Fibroblast of lung (primary cell): ENCODE measurements around the gene TRAM2. TPM values are rescaled to one million over a fixed set of nuclear protein-coding genes. Genes with fewer than 3 reads are reported as not detected.

Experiments
- DNase-seq, 2 donors: peaks; one replicate each; pipeline versions ENCODE4 v3.0.0 to v3.0.0-alpha.2; 2010; ENCODE audit warnings: low read depth in 2 of 2
- H2AFZ ChIP-seq: 2 replicates; pipeline ENCODE4 v1.5.1; 2012; ENCODE audit warnings: low read length, control low read depth, inconsistent platforms
- H3K27ac ChIP-seq: 2 replicates; pipeline ENCODE4 v1.5.1; 2011; ENCODE audit warnings: low read length, control low read depth; ENCODE audit not compliant: insufficient read depth
- H3K27me3 ChIP-seq: 2 replicates; pipeline ENCODE4 v1.5.1; 2011; ENCODE audit warnings: mild to moderate bottlenecking, low read length; ENCODE audit not compliant: control insufficient read depth, insufficient read depth
- H3K36me3 ChIP-seq: 2 replicates; pipeline ENCODE4 v1.5.1; 2011; ENCODE audit warnings: low read length; ENCODE audit not compliant: control insufficient read depth, insufficient read depth
- H3K4me1 ChIP-seq: 2 replicates; pipeline ENCODE4 v1.5.1; 2011; ENCODE audit warnings: low read length; ENCODE audit not compliant: control insufficient read depth, insufficient read depth; ENCODE audit errors: extremely low read depth
- H3K4me2 ChIP-seq: 2 replicates; pipeline ENCODE4 v1.5.1; 2011; ENCODE audit warnings: low read length, control low read depth; ENCODE audit not compliant: insufficient read depth; ENCODE audit errors: extremely low read depth
- H3K4me3 ChIP-seq, 4 experiments: fragments of 200-600 bp in 1 of 4; sonication (generic) in 1 of 4; replicated peaks in 1 of 4; 2 replicates each; pipeline ENCODE4 v1.5.1; 2011 to 2016; ENCODE audit warnings: low read length in 4 of 4, low read depth in 3 of 4, mild to moderate bottlenecking in 3 of 4, control low read depth in 2 of 4, inconsistent platforms in 1 of 4, mixed read lengths in 1 of 4; ENCODE audit not compliant: insufficient read depth in 1 of 4; ENCODE audit errors: control extremely low read depth in 1 of 4
- H3K79me2 ChIP-seq: 2 replicates; pipeline ENCODE4 v1.5.1; 2012; ENCODE audit warnings: mild to moderate bottlenecking, low read length, inconsistent platforms; ENCODE audit not compliant: control insufficient read depth, insufficient read depth
- H3K9ac ChIP-seq: 2 replicates; pipeline ENCODE4 v1.5.1; 2011; ENCODE audit warnings: mild to moderate bottlenecking, low read length, control low read depth; ENCODE audit not compliant: insufficient read depth
- H3K9me3 ChIP-seq: 2 replicates; pipeline ENCODE4 v1.5.1; 2012; ENCODE audit warnings: low read depth, low read length; ENCODE audit not compliant: control insufficient read depth, insufficient read depth
- H4K20me1 ChIP-seq: 2 replicates; pipeline ENCODE4 v1.5.1; 2011; ENCODE audit warnings: low read length; ENCODE audit not compliant: control insufficient read depth, insufficient read depth; ENCODE audit errors: extremely low read depth
- CTCF ChIP-seq, 2 donors: IDR thresholded peaks in 1 of 2; conservative IDR thresholded peaks in 1 of 2; 1 replicate in 1 of 2; 2 replicates in 1 of 2; pipeline ENCODE4 v1.5.1; 2011 to 2012; ENCODE audit warnings: low read length in 2 of 2, control low read depth in 1 of 2, inconsistent platforms in 1 of 2, low read depth in 1 of 2, mild to moderate bottlenecking in 1 of 2
- EZH2 ChIP-seq: IDR thresholded peaks from 2 replicates; pipeline ENCODE4 v1.5.1; 2012; ENCODE audit warnings: low read length, control low read depth, mild to moderate bottlenecking; ENCODE audit errors: missing control alignments
- polyA plus RNA-seq, 2 donors: library from polyadenylated mRNA; depleted of rRNA in 1 of 2; stranded (reverse) in 1 of 2; unstranded in 1 of 2; fragments of >200 nt; gene quantifications; 2 replicates each; pipeline ENCODE4 v1.2.1, GENCODE V29; 2011 to 2012; ENCODE audit warnings: missing spikeins in 1 of 2
- total RNA-seq: library from RNA; depleted of rRNA; stranded (reverse); fragments of >200 nt; gene quantifications from 2 replicates; pipeline ENCODE4 v1.2.1, GENCODE V29; 2014

Gene TRAM2
- total and polyA plus RNA-seq, 2 donors (not counting 1 experiment from before 2014, with no cell fraction given): 131 to 252 TPM

- no peak overlapping the region for H3K4me3 ChIP-seq
- H3K4me1 ChIP-seq: peaks cover 63% of the 10 kb centered on the region
- H3K9ac ChIP-seq: no peak overlapping the region
- peak overlapping the region; percentile 1 for H3K27ac ChIP-seq
- no peaks in the 10 kb centered on the region for H4K20me1 ChIP-seq
- no peak for TF ChIP-seq CTCF (conservative IDR thresholded peaks at IDR 0.05 in 1 of 2, IDR thresholded peaks at IDR 0.05 in 1 of 2; ENCODE audit: low read depth in 1 of 2, low read length in 2 of 2)
- TF ChIP-seq EZH2: no peak
- no peak overlapping the region for H3K4me2 ChIP-seq
- H3K9me3 ChIP-seq: no peaks in the 10 kb centered on the region
- no peaks in the 10 kb centered on the region for H3K27me3 ChIP-seq
- peaks cover 98% of the 10 kb centered on the region for H3K79me2 ChIP-seq
- H2AFZ ChIP-seq: no peak overlapping the region
- H3K36me3 ChIP-seq: no peaks in the 10 kb centered on the region
- no peak for DNase-seq
Measured at GRCh38 chr6:52553719-52554118, 23.1 kb downstream of the TRAM2 start.

GRCh38 chr6:52553158-52553557 lies 23.7 kb downstream of the TRAM2 start:
- no peaks in the 10 kb centered on the region for H4K20me1 ChIP-seq
- H3K27ac ChIP-seq: peak overlapping the region; percentile 85
- H2AFZ ChIP-seq: no peak overlapping the region
- no peaks in the 10 kb centered on the region for H3K36me3 ChIP-seq
- H3K4me2 ChIP-seq: peak overlapping the region; percentile 59
- no peak overlapping the region for H3K4me3 ChIP-seq
- peaks cover 62% of the 10 kb centered on the region for H3K4me1 ChIP-seq
- TF ChIP-seq EZH2: no peak
- no peak for TF ChIP-seq CTCF (conservative IDR thresholded peaks at IDR 0.05 in 1 of 2, IDR thresholded peaks at IDR 0.05 in 1 of 2; ENCODE audit: low read depth in 1 of 2, low read length in 2 of 2)
- no peak for DNase-seq
- no peak overlapping the region for H3K9ac ChIP-seq
- peaks cover 98% of the 10 kb centered on the region for H3K79me2 ChIP-seq
- no peaks in the 10 kb centered on the region for H3K27me3 ChIP-seq
- H3K9me3 ChIP-seq: no peaks in the 10 kb centered on the region

- Histone ChIP-seq H3K27me3 (no peaks in the 10 kb centered on the region), H3K9me3 (no peaks in the 10 kb centered on the region), H3K4me2 (peak overlapping the region; percentile 26), H4K20me1 (no peaks in the 10 kb centered on the region), H3K4me1 (peaks cover 63% of the 10 kb centered on the region), H3K9ac (peak overlapping the region; percentile 27), H3K79me2 (peaks cover 98% of the 10 kb centered on the region), H3K27ac (peak overlapping the region; percentile 85), H2AFZ (no peak overlapping the region), H3K36me3 (no peaks in the 10 kb centered on the region), H3K4me3 (peak overlapping the region in 3 of 4 experiments; percentile 3 to 19 (median 5))
- no peak for TF ChIP-seq CTCF (conservative IDR thresholded peaks at IDR 0.05 in 1 of 2, IDR thresholded peaks at IDR 0.05 in 1 of 2; ENCODE audit: low read depth in 1 of 2, low read length in 2 of 2)
- TF ChIP-seq EZH2: no peak
- DNase-seq: no peak
Measured at GRCh38 chr6:52552278-52552643, 24.6 kb downstream of the TRAM2 start.
